ENCODE data around the gene DUSP2.

Gene DUSP2

GRCh38 chr2:96098900-96099590 lies 46.2 kb downstream of the DUSP2 start:
- no peak for DNase-seq (ENCODE audit: low read depth)
- in situ Hi-C loops (cut with HindIII; ENCODE audit: low sequenced_read_pairs) = no loop called here
- no peak overlapping the region for H3K4me3 ChIP-seq (ENCODE audit: low read depth, low read length)
- TF ChIP-seq, protein P1, sequence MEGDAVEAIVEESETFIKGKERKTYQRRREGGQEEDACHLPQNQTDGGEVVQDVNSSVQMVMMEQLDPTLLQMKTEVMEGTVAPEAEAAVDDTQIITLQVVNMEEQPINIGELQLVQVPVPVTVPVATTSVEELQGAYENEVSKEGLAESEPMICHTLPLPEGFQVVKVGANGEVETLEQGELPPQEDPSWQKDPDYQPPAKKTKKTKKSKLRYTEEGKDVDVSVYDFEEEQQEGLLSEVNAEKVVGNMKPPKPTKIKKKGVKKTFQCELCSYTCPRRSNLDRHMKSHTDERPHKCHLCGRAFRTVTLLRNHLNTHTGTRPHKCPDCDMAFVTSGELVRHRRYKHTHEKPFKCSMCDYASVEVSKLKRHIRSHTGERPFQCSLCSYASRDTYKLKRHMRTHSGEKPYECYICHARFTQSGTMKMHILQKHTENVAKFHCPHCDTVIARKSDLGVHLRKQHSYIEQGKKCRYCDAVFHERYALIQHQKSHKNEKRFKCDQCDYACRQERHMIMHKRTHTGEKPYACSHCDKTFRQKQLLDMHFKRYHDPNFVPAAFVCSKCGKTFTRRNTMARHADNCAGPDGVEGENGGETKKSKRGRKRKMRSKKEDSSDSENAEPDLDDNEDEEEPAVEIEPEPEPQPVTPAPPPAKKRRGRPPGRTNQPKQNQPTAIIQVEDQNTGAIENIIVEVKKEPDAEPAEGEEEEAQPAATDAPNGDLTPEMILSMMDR (IDR thresholded peaks at IDR 0.05; ENCODE audit: low read depth, low read length, missing control alignments) = no peak

DNA sequence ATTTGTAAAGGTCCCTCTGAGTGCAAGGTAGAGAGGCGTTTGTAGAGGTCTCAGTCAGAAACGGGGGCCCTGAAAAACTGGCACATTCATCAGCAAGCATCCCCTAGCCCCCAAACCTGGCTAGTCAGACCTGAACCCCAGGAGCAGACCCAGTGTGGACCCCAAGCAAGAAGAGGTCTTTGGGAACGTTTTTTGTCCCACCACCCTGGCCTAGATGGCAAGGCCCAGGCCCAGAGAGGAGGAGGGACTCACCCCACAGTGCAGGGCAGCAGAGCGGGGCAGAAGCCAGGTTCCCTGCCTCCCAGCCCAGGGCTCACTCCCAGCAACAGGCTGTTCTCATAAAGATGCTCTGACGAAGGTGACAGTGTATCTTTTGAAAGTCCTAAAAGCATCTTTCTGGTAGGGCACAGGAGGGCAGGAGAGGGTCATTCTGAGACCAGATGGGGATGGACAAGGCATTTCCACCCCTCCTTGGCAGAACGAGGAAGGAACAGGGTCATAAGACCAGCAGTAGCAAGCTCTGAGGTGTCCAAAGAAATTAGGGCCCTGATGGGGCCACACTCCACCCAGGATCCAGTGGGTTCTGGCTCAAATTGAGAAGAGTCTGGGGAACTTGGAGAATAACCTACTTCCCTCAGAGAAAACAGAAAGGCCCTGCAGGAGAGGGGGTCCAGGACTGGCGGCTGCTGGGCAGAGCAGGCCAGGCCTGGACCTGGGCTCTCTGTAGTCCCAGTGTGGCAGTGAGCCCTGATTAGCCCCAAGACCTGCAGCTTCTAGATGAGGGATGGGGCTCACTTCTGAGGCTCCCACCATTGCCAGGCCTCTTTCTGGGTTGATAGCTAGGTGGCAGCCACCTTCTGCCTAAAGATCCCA lies 47.1 kb downstream of the DUSP2 start:
- no peak for DNase-seq (ENCODE audit: low read depth)
- in situ Hi-C loops (cut with HindIII; ENCODE audit: low sequenced_read_pairs) = no loop called here
- no peak overlapping the region for H3K4me3 ChIP-seq (ENCODE audit: low read depth, low read length)
- TF ChIP-seq, protein P1 (IDR thresholded peaks at IDR 0.05; ENCODE audit: low read depth, low read length, missing control alignments) = no peak

DNA sequence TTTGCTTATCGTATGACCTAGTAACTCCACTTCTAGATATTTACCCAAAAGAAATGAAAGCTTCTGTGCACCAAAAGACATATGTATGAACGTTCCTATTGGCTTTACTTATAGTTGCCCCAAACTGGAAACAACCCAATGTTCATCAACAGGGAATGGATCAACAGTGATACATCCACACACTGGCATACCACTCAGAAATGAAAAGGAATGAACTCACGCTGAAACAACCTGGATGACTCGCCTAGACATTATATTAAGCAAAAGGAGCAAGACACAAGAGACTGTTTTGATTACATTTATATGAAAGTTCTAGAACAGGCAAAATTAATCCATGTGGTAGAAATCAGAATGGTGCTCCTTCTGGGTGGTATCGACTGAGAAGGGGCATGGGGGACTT lies 47.8 kb downstream of the DUSP2 start:
- DNase-seq (ENCODE audit: low read depth) = no peak
- no peak overlapping the region for H3K4me3 ChIP-seq (ENCODE audit: low read depth, low read length)
- in situ Hi-C loops (cut with HindIII; ENCODE audit: low sequenced_read_pairs) = no loop called here
- TF ChIP-seq, protein P1 (IDR thresholded peaks at IDR 0.05; ENCODE audit: low read depth, low read length, missing control alignments) = no peak

DNA sequence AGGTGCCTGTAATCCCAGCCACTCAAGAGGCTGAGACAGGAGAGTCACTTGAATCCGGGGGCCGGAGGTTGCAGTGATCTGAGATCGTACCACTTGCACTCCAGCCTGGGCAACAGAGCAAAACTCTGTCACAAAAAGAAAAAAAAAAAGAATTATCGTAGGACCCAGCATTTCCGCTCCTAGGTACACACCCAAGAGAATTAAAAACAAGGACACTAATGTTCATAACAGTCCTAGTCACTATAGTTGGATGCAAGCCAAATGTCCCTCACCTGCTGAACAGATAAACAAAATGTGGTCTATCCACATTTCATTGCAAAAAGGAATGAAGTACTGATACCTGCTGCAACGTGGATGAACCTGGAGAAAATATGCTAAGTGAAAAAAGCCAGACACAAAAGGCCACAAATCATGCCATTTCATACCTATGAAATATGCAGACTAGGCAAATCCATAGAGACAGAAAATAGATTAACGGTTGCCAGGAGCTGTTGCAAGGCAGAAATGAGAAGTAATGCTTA lies 50.1 kb downstream of the DUSP2 start:
- H3K4me3 ChIP-seq (ENCODE audit: low read depth, low read length) = no peak overlapping the region
- in situ Hi-C loops (cut with HindIII; ENCODE audit: low sequenced_read_pairs) = no loop called here
- no peak for DNase-seq (ENCODE audit: low read depth)
- TF ChIP-seq, protein P1 (IDR thresholded peaks at IDR 0.05; ENCODE audit: low read depth, low read length, missing control alignments) = no peak

DNA sequence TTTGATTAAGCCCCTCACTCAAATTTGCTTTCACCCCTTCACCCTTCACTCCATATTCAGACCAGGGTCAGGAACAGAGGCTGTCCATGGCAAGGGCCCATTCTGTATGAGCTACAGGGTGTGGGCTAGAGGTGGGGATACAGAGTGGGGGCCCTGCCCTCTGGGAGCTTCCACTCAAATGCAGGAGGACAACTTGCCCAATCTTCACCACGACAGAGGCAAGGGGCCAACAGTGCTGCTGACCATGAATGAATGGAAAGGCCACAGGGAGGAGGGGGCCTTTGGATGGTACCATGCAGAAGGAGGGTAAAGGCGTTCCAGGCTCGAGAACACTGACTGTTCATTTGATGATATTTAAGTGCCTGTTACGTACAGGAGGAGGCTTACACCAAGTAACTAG lies 51.7 kb downstream of the DUSP2 start:
- DNase-seq (ENCODE audit: low read depth) = no peak
- no peak overlapping the region for H3K4me3 ChIP-seq (ENCODE audit: low read depth, low read length)
- TF ChIP-seq, protein P1 (IDR thresholded peaks at IDR 0.05; ENCODE audit: low read depth, low read length, missing control alignments) = no peak
- in situ Hi-C loops (cut with HindIII; ENCODE audit: low sequenced_read_pairs) = no loop called here
